Neuronal stem cell (in vitro differentiated cells): ENCODE measurements around the gene ACHE.
"Not testable (repeated sequence)": the region's sequence is repeated elsewhere in the genome, so short reads cannot be mapped to it uniquely, and the experiment has no call there.

Experiments used
- DNase-seq: peaks from one replicate; pipeline ENCODE4 v3.0.0-alpha.2; 2013; ENCODE audit warnings: low spot score
- H2AFZ ChIP-seq: one replicate; pipeline ENCODE4 v1.6.1; 2013; ENCODE audit warnings: mild to moderate bottlenecking, low read length, inconsistent platforms
- H2AK5ac ChIP-seq: 2 replicates; pipeline ENCODE4 v1.6.1; 2013; ENCODE audit warnings: low read depth, mild to moderate bottlenecking, inconsistent platforms, low read length, moderate library complexity, mixed read lengths
- H2BK120ac ChIP-seq: 2 replicates; pipeline ENCODE4 v1.6.1; 2013; ENCODE audit warnings: low read depth, mild to moderate bottlenecking, inconsistent platforms, low read length, moderate library complexity, mixed read lengths
- H2BK12ac ChIP-seq: one replicate; pipeline ENCODE4 v1.6.1; 2013; ENCODE audit warnings: low read length, inconsistent platforms
- H2BK15ac ChIP-seq: 2 replicates; pipeline ENCODE4 v1.6.1; 2013; ENCODE audit warnings: mild to moderate bottlenecking, low read length, inconsistent platforms, mixed read lengths
- H2BK5ac ChIP-seq: one replicate; pipeline ENCODE4 v1.6.1; 2013; ENCODE audit warnings: inconsistent platforms, mild to moderate bottlenecking, low read length, moderate library complexity
- H3K14ac ChIP-seq: one replicate; pipeline ENCODE4 v1.6.1; 2013; ENCODE audit warnings: low read length, inconsistent platforms
- H3K18ac ChIP-seq: 2 replicates; pipeline ENCODE4 v1.6.1; 2013; ENCODE audit warnings: low read length, inconsistent platforms
- H3K23ac ChIP-seq: 2 replicates; pipeline ENCODE4 v1.6.1; 2013; ENCODE audit warnings: low read depth, mild to moderate bottlenecking, mixed read lengths, low read length, inconsistent platforms; ENCODE audit not compliant: poor library complexity
- H3K27ac ChIP-seq: replicated peaks from 3 replicates; pipeline ENCODE4 v1.5.1; 2013; ENCODE audit warnings: low read length, inconsistent platforms
- H3K27me3 ChIP-seq, 3 experiments: 2 replicates each; pipeline ENCODE4 v1.6.1; 2013; ENCODE audit warnings: low read length in 3 of 3, mild to moderate bottlenecking in 2 of 3, inconsistent platforms in 1 of 3, low read depth in 1 of 3, mixed read lengths in 1 of 3, moderate library complexity in 1 of 3; ENCODE audit not compliant: control insufficient read depth in 3 of 3, insufficient read depth in 3 of 3
- H3K36me3 ChIP-seq, 2 donors: replicated peaks in 1 of 2; 2 replicates each; pipeline ENCODE4 v1.6.1; 2013; ENCODE audit warnings: low read length in 2 of 2; ENCODE audit not compliant: control insufficient read depth in 2 of 2, insufficient read depth in 2 of 2
- H3K4ac ChIP-seq: 2 replicates; pipeline ENCODE4 v1.6.1; 2013; ENCODE audit warnings: inconsistent platforms, mild to moderate bottlenecking, low read length, moderate library complexity
- H3K4me1 ChIP-seq, 2 donors: 1 replicate in 1 of 2; 2 replicates in 1 of 2; pipeline ENCODE4 v1.6.1; 2013; ENCODE audit warnings: low read length in 2 of 2, low read depth in 1 of 2; ENCODE audit not compliant: control insufficient read depth in 2 of 2, insufficient read depth in 1 of 2
- H3K4me2 ChIP-seq: one replicate; pipeline ENCODE4 v1.6.1; 2013; ENCODE audit warnings: mild to moderate bottlenecking, low read length, inconsistent platforms; ENCODE audit not compliant: insufficient read depth, poor library complexity, severe bottlenecking
- H3K4me3 ChIP-seq, 2 donors: 2 replicates each; pipeline ENCODE4 v1.5.1; 2013; ENCODE audit warnings: low read length in 2 of 2, mild to moderate bottlenecking in 2 of 2, inconsistent platforms in 1 of 2, moderate library complexity in 1 of 2
- H3K79me1 ChIP-seq: one replicate; pipeline ENCODE4 v1.6.1; 2013; ENCODE audit warnings: low read depth, mild to moderate bottlenecking, inconsistent platforms, low read length, moderate library complexity
- H3K9ac ChIP-seq: one replicate; pipeline ENCODE4 v1.6.1; 2013; ENCODE audit warnings: mild to moderate bottlenecking, low read depth, low read length, inconsistent platforms; ENCODE audit not compliant: poor library complexity
- H3K9me3 ChIP-seq, 2 donors: replicated peaks in 1 of 2; 2 replicates each; pipeline versions ENCODE3 to v1.6.1; 2013; ENCODE audit warnings: low read length in 2 of 2, mild to moderate bottlenecking in 2 of 2, inconsistent platforms in 1 of 2, low read depth in 1 of 2, mixed read lengths in 1 of 2, moderate library complexity in 1 of 2; ENCODE audit not compliant: control insufficient read depth in 2 of 2, insufficient read depth in 1 of 2
- H4K8ac ChIP-seq: one replicate; pipeline ENCODE4 v1.6.1; 2013; ENCODE audit warnings: low read depth, mild to moderate bottlenecking, inconsistent platforms, low read length, moderate library complexity
- H4K91ac ChIP-seq: one replicate; pipeline ENCODE4 v1.6.1; 2013; ENCODE audit warnings: low read length, low read depth, mild to moderate bottlenecking, inconsistent platforms; ENCODE audit not compliant: poor library complexity
- WGBS, 2 donors: extraction: QIAGEN DNeasy Blood & Tissue Kit; methylation state at CpG; one replicate each; pipeline ENCODE4 v1.1.7; 2013; ENCODE audit warnings: missing lambda C conversion rate in 2 of 2, mixed read lengths in 1 of 2; ENCODE audit not compliant: insufficient read length in 2 of 2, insufficient replicate concordance in 1 of 2; ENCODE audit errors: extremely low coverage in 2 of 2; 5-methylcytosine and 5-hydroxymethylcytosine counted together

ACHE gene

DNA sequence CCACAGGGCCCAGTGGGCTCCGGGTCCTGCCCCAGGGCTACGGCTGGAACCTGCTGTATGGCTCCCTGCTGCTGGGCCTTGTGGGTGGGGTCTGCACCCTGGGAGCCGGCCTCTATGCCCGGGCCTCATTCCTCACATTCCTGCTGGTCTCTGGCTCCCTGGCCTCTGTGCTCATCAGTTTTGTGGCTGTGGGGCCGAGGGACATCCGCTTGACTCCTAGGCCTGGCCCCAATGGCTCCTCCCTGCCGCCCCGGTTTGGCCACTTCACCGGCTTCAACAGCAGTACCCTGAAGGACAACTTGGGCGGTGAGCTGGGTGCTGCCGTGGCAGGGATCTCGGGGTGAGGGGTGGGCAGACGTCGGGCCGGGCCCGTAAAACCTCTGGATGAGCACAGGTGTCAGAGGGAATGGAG lies 38.8 kb downstream of the ACHE start:
- no peak overlapping the region for H3K27ac ChIP-seq
- no peak overlapping the region for H4K8ac ChIP-seq
- no peak overlapping the region for H3K4me2 ChIP-seq

DNA sequence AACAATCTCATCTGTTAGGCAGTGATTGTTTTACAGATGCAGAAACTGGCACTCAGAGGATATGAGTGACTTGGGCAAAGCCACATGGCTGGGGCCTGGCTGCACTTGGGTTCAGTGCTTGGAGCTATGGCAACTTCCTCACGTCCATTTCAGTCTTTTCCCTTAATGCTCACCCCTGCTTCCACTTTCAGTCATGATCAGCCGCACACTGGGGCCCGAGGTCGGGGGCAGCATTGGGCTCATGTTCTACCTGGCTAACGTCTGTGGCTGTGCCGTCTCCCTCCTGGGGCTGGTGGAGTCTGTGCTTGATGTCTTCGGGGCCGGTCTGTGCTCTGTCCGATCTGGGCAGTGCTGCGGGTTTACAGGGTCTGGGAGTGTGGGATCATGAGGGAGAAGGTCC lies 40.2 kb downstream of the ACHE start:
- Histone ChIP-seq H3K4me1 (peaks cover 5 to 6% of the 10 kb centered on the region in 2 donors), H3K9ac (peak overlapping the region; percentile 12), H3K4me2 (no peak overlapping the region), H2AFZ (no peak overlapping the region), H3K18ac (no peak overlapping the region), H2BK5ac (peak overlapping the region; percentile 79), H3K4ac (no peak overlapping the region), H3K27ac (no peak overlapping the region), H4K8ac (no peak overlapping the region), H3K9me3 (no peaks in the 10 kb centered on the region), H3K27me3 (no peaks in the 10 kb centered on the region), H3K4me3 (no peak overlapping the region), H3K36me3 (peaks cover 3% of the 10 kb centered on the region in 2 donors), H2BK12ac (peak overlapping the region; percentile 4), H3K79me1 (peaks cover 2% of the 10 kb centered on the region), H2BK15ac (no peak overlapping the region), H2BK120ac (no peak overlapping the region), H3K14ac (no peak overlapping the region), H4K91ac (no peak overlapping the region), H2AK5ac (no peak overlapping the region), H3K23ac (no peak overlapping the region)
- no CpG with 5 or more reads among the region's 10 CpGs for WGBS, 2 donors
- DNase-seq, result no peak

More for the DNA sequence above, 38.8 kb downstream of the ACHE start:
- no peaks in the 10 kb centered on the region for H3K9me3 ChIP-seq
- no peak overlapping the region for H3K23ac ChIP-seq
- H3K36me3 ChIP-seq, result peaks cover 4 to 9% of the 10 kb centered on the region in 2 donors
- H4K91ac ChIP-seq, result no peak overlapping the region
- H3K18ac ChIP-seq, result no peak overlapping the region
- no peaks in the 10 kb centered on the region for H3K27me3 ChIP-seq
- no peak overlapping the region for H3K4ac ChIP-seq
- H2BK5ac ChIP-seq, result no peak overlapping the region
- peaks cover 2% of the 10 kb centered on the region for H3K79me1 ChIP-seq
- H3K9ac ChIP-seq, result no peak overlapping the region
- no peak overlapping the region for H2BK15ac ChIP-seq
- H2BK120ac ChIP-seq, result no peak overlapping the region
- H2BK12ac ChIP-seq, result no peak overlapping the region
- H2AFZ ChIP-seq, result no peak overlapping the region
- H3K14ac ChIP-seq, result no peak overlapping the region
- peaks cover 3 to 4% of the 10 kb centered on the region in 2 donors for H3K4me1 ChIP-seq
- H3K4me3 ChIP-seq, result no peak overlapping the region
- peak overlapping the region; percentile 32 for H2AK5ac ChIP-seq
- no peak for DNase-seq
- WGBS, 2 donors, result no CpG with 5 or more reads among the region's 16 CpGs

DNA sequence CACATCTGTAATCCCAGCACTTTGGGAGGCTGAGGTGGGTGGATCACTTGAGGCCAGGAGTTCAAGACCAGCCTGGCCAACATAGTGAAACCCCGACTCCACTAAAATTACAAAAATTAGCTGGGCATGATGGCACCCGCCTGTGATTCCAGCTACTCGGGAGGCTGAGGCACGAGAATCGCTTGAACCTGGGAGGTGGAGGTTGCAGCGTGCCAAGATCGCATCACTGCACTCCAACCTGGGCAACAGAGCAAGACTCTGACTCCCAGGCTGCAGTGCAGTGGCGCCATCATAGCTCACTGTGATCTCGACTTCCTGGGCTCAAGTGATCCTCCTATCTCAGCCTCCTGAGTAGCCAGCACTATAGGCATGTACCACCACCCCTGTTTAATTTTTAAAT lies 40.8 kb downstream of the ACHE start:
- H3K14ac ChIP-seq, H3K36me3 ChIP-seq, H2AK5ac ChIP-seq, DNase-seq, H3K4me3 ChIP-seq, H3K4me1 ChIP-seq, H2BK5ac ChIP-seq, H3K9ac ChIP-seq, H3K9me3 ChIP-seq, H3K27ac ChIP-seq, H3K18ac ChIP-seq, H3K27me3 ChIP-seq, H4K91ac ChIP-seq, H2BK15ac ChIP-seq, H2AFZ ChIP-seq, H3K4ac ChIP-seq, H4K8ac ChIP-seq, H3K79me1 ChIP-seq, H2BK120ac ChIP-seq, H2BK12ac ChIP-seq, H3K4me2 ChIP-seq: not testable (repeated sequence)
- no CpG with 5 or more reads among the region's 9 CpGs for WGBS, 2 donors
- peak overlapping the region; percentile 43 for H3K23ac ChIP-seq

DNA sequence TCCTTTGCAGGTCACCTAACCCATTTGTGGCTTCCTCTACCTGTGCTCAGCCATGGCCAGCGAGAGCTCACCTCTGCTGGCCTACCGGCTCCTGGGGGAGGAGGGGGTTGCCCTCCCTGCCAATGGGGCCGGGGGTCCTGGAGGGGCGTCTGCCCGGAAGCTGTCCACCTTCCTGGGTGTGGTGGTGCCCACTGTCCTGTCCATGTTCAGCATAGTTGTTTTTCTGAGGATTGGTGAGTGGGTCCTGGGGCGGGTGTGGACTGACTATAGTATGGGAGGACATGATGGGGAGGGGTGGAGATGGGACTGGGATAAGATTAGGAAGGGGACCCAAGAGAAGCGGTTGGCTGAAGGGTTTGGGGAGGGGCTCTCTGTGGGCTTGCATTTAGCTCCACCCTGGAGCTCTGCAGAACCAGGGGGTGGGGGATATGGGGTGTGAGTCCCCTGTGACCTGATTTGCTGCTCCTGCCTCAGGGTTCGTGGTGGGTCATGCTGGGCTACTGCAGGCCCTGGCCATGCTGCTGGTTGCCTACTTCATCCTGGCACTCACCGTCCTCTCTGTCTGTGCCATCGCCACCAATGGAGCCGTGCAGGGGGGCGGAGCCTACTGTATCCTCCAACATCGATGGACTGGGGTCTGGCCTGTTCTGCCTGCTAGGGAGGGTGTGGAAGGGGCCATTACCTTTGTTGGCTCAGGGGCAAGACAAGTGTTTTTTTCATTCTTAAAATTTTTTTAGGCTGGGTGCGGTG lies 41.4 kb downstream of the ACHE start:
- WGBS, 2 donors, result no CpG with 5 or more reads among the region's 14 CpGs
- no peak for DNase-seq

More for the DNA sequence above, 41.4 kb downstream of the ACHE start:
- H3K9ac ChIP-seq, result no peak overlapping the region
- no peak overlapping the region for H2BK15ac ChIP-seq
- no peak overlapping the region for H3K4ac ChIP-seq
- no peak overlapping the region for H4K91ac ChIP-seq
- H3K27ac ChIP-seq, result no peak overlapping the region
- peaks cover 5 to 6% of the 10 kb centered on the region in 2 donors for H3K4me1 ChIP-seq
- H3K36me3 ChIP-seq, result no peaks in the 10 kb centered on the region
- no peaks in the 10 kb centered on the region for H3K79me1 ChIP-seq
- peak overlapping the region; percentile 43 for H3K23ac ChIP-seq
- H2AFZ ChIP-seq, result no peak overlapping the region
- H3K9me3 ChIP-seq, result no peaks in the 10 kb centered on the region
- no peak overlapping the region for H3K14ac ChIP-seq
- no peak overlapping the region for H2BK5ac ChIP-seq
- H4K8ac ChIP-seq, result no peak overlapping the region
- no peak overlapping the region for H3K4me3 ChIP-seq
- peak overlapping the region; percentile 35 for H2AK5ac ChIP-seq
- no peak overlapping the region for H3K4me2 ChIP-seq
- H3K27me3 ChIP-seq, result no peaks in the 10 kb centered on the region
- no peak overlapping the region for H3K18ac ChIP-seq
- no peak overlapping the region for H2BK12ac ChIP-seq
- no peak overlapping the region for H2BK120ac ChIP-seq
